GM19372 (cell line): ENCODE measurements around the gene CYP24A1.

Experiments used
- ATAC-seq: cut with Tn5 transposase; IDR thresholded peaks from one replicate; pipeline ENCODE4 v1.9.1; 2021; ENCODE audit warnings: mild to moderate bottlenecking, low read depth, moderate library complexity; ENCODE audit not compliant: unreplicated experiment

The CYP24A1 gene

DNA sequence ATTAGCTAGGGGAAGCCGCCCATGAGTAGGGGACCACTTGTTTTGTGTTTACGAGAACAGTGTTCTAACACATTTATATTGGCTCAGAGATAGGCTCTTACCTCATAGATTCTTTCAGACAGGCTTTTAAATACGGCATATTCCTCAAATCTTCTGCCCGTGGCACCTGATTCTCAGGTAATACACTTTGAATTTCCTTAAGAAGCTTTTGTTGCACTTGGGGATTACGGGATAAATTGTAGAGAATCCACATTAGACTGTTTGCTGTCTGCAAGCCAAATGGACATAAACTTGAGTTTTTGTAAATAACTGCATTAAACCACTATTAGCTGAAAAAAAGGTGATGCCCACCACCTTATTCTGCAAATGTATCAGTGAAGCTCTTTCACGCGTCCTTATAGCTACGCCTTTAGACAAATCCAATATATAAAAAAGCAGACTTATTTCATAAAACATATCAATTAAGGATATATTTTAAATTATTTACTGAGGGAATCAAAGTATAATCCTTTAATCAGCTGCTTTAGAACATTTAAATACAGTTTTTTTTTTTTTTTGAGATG is 14.8 kb downstream of the CYP24A1 start:
- no peak for ATAC-seq

DNA sequence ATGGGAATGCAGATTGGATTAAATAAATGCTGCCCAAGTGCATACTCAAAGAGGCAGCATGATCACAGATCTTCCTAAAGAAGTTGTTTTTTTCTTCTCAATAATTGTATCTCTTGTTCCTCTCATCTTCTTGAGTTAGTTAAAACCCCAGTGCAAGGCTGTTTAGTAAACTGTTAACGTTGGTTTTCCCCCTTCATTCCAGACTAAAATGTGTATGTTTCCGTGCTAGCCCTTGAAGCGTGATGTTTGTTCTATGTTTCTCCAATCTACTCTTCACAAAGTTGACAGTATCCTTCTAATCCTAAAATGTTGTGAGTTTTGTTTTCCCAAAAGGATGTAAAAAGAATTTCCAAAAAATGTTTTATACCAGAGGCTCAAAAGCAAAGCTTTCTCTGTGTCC is 15.6 kb downstream of the CYP24A1 start:
- no peak for ATAC-seq

DNA sequence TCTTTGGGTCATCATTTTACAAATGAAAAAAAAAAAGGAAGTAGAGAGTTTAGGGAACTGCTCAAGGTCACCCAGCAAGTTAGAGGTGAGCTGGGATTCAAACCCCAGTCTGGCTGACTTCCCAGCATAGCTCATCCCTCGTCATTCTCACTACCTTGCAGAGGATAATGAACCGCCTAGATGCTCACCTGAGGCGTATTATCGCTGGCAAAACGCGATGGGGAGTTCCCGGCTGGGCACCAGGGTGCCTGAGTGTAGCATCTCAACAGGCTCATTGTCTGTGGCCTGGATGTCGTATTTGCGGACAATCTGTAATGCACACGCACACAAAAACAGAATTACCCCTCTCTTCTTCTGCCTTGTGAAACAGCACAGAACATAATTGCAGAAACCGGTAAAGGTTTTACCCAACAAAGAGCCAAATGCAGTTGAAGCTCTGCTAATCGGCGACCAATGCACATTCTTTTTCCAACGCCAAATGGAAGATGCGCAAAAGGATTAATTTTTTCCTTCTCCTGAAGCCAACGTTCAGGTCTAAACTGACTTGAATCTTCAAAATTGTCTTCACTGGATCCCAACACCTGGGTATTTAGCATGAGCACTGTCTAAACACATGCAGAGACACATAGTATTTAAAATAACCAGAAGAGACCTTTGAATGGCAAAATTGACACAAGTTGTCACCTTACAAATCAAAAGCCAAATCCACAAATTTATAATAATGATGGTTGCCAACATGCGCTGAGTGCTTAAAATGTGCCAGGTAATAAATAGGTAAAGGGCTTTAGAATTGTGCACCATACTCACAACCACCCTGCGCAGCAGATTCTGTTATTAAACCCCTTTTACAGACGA is 16.6 kb downstream of the CYP24A1 start:
- no peak for ATAC-seq

DNA sequence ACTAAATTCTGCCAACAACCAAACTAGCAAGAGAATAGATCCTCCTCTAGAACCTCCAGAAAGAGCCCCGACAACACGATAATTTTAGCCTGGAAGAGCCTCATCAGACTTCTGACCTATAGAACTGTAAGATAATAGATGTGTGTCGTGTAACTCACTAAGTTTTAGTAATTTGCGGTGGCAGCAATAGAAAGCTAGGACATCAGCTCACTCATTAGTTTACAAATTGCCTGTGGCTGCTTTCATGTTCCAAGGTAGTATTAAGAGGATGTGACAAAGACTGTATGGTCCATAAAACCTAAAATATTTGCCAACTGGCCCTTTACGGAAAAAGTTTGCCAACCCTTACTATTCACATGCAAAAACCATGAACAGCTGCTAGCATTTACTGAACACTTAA is 17.3 kb downstream of the CYP24A1 start:
- no peak for ATAC-seq

DNA sequence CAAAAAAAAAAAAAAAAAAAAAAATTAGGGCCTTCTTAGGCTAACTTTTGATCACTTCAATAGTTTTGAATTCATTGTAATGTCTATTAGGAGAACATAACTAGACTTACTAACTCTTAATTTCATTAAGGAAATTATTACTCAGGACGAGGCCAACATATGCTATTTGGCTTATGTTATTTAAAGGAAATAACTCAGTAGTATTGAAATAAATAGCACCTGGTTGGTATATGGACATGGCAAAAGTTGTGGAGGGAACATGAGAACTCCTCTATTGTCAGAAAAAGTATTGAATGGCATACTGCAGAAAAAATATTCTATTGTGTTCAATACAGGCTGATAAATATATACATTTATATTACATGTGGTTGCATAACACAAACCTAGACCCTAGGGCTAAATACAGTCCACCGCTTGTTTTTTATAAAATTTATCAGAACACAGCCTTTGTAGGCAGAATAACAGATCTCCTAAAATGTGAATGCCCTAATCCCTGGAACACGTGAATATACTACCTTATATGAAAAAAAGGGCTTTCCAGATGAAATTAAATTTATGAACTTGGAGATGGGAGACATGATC is 18.0 kb downstream of the CYP24A1 start:
- no peak for ATAC-seq

DNA sequence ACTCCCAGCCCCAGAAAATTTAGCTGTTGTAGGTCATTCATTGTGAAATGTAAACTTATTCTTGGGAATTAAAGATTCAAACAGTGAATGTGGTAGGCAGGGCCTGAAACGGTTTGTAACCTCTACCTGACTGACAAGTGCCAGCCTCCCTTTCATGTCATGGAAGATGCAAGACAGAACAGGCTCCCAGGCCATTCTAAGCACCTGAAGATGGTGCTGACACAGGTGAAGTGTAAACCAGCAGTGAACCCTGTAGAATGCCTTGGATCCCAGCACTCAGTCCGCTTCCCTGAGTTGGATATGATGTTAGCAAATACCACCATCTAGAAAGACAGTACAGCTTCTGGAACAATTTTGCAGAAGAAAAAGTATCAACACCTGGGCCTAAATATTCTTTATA is 19.3 kb downstream of the CYP24A1 start:
- ATAC-seq, result no peak

DNA sequence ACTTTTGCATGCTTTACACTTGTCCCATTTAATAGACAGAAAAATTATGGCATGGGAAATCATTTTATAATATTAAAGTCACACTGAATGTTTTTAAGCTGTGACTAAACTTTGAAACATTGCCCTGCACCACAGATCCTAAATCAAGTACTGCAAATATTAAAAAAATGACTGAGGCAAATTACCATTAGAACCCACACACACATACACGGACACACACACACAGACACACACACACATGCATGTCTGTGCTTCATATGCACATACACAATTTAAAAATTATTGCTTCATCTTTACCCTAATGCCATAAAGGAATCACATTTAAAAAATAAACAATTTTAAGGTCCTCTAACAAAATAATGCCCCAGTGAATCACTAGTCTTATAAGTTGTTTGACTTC is 19.9 kb downstream of the CYP24A1 start:
- no peak for ATAC-seq

DNA sequence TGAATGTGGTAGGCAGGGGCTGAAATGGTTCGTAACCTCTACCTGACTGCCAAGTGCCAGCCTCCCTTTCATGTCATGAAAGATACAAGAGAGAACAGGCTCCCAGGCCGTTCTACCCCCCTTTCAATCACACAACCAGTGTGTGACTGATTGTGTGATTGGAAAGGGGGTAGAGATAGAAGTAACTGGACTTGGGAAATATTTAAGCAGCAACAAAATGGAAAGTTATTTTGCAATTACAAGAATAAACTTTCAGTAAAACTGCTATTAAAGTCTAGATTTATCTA is 20.8 kb downstream of the CYP24A1 start:
- no peak for ATAC-seq

DNA sequence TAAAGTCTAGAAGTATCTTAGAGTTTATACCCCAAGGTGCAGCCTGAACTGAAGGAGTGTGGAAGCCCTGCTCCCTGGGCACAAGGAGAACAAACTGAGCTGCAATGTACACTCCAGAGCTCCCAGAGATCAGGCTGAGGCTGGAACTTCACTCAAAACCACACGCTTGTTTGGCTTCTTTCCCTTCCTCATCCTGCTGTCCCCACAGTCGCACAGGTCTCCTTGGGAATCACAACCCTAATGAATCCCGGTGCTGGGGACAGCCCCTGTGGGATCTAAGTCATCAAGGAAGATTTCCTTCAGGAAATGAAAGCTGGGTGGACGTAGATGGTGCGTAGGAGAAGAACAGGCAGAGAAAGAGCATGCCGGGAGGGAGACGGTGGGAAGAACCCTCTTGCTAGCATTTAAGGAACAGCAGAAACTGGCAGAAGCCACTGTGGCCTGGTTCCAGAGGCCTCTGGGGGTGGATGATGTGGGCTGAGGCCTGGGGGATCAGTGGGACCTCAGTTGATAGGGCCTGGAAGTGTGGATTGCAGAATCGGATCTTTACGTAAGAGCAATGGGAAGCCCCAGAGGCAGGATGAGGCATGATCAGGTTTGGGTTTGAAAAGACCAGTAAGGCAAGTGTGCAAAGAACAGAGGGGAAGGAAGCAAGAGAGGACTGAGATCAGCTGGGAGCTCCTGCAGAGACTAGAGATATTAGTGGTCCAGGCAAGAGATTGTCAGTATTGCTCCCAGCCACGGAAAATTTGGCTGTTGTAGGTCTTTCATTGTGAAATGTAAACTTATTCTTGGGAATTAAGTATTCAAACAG is 21.4 kb downstream of the CYP24A1 start:
- no peak for ATAC-seq

DNA sequence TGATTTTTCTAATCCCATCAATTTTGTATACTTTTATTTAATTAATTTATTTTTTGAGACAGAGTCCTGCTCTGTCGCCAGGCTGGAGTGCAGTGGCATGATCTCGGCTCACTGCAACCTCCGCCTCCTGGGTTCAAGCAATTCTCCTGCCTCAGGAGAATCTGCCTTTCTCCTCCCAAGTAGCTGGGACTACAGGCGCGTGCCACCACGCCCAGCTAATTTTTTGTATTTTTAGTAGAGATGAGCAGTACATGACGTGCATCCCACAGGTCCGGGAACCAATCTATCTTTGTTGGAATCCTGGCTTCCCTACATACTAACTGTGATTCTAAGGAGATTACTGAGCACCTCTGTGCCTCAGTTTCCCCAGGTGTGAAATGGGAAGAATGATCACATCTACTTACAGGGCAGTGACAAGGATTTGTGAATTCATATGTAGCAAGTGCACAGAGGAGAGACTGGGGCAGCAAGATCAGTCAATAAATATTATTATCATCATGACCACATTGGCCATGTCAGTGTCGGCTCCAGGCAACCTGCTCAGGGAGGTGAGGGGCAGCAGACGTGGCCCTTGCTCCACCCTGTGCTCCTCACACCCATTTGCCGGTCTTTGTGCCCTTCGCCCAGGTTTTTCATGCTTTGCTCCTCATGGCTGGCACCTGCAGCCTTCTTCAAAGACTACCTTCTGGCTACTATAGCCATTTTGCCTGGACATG is 22.1 kb downstream of the CYP24A1 start:
- no peak for ATAC-seq

DNA sequence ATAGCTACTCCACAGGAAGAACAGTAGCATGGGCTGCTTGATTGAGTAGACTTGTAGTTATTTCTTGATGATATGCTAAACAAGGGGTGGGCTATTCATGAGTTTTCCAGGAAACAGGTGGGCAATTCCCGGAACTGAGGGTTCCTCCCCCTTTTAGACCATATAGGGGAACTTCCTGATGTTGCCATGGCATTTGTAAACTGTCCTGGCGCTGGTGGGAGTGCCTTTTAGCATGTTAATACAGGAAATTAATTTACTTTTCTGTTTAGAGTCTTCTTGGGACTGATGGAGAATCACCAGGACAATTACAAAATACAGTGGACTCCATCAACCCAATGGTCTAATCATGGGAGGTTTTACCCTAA is 22.7 kb downstream of the CYP24A1 start:
- no peak for ATAC-seq

DNA sequence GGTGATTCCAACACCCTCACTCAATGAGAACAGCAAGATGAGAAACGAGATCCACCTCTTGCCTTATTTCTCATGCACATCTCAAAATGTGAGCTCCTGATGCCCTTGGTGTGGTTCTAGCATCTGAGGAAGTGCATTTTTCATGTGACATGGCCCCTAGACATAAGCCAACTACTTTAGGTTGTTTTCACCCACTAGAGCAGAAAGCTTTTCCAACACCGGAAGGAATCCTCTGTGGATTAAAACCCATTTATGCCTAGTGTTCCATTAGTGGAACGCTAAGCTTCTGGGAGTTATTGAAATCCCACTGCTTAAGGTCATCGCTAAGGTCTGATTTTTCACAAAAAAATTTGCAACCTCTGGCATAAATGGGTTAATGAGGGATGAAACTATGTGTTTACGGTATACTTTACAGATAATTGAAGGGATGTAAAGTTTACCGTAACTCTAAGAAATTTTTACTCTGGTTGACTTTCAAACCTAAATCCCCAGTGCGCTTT is 24.0 kb downstream of the CYP24A1 start:
- ATAC-seq, result no peak

DNA sequence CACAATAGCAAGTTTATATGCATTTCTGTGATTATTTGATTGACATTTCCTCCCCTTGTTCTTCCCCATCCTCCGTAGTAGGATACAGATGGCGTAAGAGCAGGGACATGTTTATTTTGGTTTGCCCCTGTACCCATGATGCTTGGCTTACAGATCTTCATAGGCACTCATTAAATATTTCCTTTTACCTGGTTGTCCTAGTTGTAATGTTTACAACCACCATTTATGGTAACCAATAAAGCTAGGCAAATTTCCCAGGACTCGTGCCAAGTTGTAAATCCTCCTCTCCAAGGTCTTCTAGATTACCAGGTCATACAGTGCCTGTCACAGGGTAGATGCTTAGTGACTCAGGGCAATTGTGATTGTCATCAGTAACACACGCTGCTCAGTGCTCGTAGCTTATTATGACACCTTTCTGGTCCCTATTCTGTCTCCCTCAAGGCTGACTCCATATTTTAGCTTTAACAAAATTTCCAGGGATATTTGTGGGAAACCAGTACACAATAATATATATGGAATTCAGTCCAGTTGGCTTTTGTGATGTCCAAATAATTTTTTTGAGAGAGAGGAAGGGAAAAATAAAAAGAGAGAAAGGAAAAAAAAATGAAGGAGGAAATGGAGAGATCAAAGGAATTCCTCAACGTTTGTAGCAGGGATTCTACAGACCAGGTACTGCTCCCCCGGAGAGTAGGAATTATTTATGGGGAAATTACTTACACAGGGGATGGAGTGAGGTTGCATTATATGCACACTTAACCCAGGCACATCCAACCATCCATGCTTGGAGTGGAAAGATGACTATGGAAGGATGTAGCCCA is 24.6 kb downstream of the CYP24A1 start:
- no peak for ATAC-seq

DNA sequence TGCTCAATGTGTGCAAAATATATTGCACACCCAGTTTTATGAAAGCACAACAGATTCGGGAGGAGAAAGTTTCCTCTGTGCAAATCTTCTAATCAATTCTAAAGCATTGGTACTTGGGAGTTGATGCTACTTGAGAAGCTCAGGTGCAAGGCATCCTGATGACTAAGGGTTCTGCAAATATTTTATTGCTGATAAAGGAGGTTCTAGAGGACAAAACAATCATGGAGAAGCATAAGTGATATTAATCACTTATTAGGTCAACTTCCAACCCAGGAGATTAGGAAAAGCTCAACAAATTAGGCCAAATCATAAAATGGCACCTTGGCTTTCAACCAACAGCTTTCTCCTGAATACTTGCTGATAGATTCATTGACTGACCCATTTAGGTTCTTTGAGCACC is 27.1 kb downstream of the CYP24A1 start:
- ATAC-seq, result no peak

DNA sequence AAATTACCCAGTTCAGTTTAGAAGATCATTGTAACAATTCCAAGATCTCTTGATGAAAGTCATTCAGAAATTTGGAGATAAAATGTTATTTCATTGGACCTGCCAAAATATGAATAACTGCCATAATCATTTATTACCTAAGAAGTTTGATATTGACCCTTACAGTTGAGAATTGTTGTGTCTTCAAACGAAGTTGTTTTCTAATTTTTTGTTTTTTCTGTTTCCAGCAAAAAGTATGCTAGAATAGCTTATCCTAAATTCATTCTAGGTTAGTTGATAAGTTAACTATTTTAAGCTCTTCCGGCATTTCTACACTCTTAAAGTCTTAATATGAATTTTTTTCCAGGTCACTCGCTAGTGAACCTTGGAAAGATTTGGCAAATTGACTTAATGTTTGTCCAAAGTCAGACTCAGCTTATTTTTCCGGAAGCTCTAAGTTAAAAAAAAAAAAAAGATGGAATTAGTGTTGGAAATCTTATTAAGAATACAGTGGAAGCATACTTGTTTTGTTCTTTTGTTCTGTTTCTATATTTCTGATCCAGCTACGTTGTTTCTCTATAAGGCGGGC is 28.9 kb downstream of the CYP24A1 start:
- ATAC-seq, result no peak

DNA sequence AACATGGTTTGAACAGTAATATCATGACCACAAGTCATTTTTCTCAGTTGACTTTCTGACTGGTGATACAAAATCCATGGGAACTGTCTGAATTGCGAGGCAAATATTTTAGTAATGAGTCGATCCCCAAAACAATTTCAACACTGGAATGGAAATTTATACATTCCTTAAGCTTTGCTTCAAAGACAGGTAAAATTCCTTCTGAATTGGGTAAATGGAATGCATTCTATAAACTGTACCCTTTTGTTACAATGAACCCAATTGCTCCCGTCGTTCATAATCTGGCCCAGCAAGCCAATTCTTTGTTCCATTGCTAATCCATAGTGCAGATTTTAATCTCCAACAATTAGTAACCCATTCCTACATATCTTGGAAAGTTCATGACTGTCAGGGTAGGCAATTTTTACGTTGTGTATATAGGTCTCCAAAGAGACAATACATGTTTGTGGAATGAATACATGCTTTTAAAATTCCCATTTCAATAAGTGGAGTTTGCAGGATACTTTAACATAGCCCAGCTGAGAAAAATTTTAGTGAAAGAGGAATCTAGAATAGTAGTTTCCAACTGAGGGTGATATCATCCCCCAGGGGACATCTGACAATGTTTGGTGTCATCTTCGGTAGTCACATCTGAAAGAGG is 32.7 kb downstream of the CYP24A1 start:
- no peak for ATAC-seq

DNA sequence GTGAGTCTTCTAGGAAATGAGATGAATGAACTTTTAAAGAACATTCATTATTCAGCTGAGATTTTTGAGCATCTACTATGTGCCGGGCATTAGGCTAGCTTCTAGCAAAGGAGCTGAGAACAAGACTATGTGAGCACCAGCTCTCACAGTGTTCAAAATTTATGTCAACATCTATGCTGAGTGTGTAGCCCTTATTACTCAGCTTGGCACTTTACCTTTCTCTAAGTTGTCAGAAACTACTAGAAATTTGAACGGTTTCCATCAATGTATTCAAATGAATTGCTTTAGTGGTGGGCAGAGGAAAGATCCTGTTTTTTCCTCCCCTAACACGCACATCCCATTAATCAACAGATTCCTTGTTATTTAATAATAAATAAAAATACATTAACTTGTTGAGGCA is 33.3 kb downstream of the CYP24A1 start:
- ATAC-seq, result no peak

DNA sequence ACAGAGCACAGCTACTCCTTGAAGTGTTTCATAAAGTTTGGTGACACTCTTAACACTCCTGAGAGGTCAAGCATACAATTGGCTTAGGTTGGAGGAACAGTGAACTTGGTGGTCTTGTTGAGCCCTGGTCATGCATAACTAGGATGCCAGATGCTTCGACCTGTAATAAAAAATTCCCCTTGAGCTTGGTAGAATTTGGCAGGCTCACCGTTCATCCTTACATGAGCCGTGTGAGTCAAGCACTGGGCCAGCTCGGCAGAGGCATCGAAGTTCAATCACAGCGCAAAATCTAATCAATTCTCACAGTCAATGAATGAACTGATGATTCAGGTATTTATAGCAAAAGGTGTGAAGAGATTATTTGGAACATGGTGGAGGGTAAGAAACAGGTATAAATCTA is 33.7 kb downstream of the CYP24A1 start:
- ATAC-seq, result no peak

DNA sequence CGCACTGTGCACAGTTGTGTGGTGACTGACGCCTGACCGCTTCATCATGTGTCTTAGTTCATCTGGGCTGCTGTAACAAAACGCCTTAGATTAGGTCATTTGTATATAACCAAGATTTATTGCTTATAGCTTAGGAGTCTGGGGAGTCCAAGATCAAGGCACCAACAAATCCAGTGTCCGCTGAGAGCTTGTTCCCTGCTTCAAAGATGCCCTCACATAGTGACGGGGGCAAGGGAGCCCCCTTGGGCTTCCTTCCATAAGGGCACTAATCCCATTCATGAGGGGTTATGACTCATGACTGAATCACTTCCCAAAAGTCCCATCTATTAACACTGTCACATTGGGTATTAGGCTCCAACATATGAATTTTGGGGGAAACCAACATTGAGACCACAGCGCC is 34.6 kb downstream of the CYP24A1 start:
- ATAC-seq, result no peak
